ENCODE data around the gene GRB2.

- TF ChIP-seq, protein P1, sequence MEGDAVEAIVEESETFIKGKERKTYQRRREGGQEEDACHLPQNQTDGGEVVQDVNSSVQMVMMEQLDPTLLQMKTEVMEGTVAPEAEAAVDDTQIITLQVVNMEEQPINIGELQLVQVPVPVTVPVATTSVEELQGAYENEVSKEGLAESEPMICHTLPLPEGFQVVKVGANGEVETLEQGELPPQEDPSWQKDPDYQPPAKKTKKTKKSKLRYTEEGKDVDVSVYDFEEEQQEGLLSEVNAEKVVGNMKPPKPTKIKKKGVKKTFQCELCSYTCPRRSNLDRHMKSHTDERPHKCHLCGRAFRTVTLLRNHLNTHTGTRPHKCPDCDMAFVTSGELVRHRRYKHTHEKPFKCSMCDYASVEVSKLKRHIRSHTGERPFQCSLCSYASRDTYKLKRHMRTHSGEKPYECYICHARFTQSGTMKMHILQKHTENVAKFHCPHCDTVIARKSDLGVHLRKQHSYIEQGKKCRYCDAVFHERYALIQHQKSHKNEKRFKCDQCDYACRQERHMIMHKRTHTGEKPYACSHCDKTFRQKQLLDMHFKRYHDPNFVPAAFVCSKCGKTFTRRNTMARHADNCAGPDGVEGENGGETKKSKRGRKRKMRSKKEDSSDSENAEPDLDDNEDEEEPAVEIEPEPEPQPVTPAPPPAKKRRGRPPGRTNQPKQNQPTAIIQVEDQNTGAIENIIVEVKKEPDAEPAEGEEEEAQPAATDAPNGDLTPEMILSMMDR (conservative IDR thresholded peaks at IDR 0.05 in 1 of 2, IDR thresholded peaks at IDR 0.05 in 1 of 2; ENCODE audit: extremely low read depth in 1 of 2, insufficient read depth in 1 of 2, low read depth in 1 of 2, low read length in 2 of 2): no peak
- no peak for TF ChIP-seq EZH2 (IDR thresholded peaks at IDR 0.05; ENCODE audit: borderline replicate concordance, low read length)
These were observed 9.5 kb downstream of the GRB2 start for GRCh38 chr17:75396025-75396424.
